ENCODE data around the gene TRABD2B. TPM values are rescaled to one million over a fixed set of nuclear protein-coding genes. Genes with fewer than 3 reads are reported as not detected.

The TRABD2B gene
- total and polyA plus RNA-seq, 2 experiments from 2014 or later, result 1.6 to 2.0 TPM

GRCh38 chr1:47792779-47793178 is 204.4 kb downstream of the TRABD2B start:
- Histone ChIP-seq H3F3A (replicated peaks; ENCODE audit: low read depth) (no peaks in the 10 kb centered on the region), H3K4me2 (no peak overlapping the region), H3K36me3 (ENCODE audit: insufficient read depth) (no peaks in the 10 kb centered on the region), H2AFZ (no peak overlapping the region), H3K4me1 (ENCODE audit: insufficient read depth) (no peaks in the 10 kb centered on the region), H3K4me3 (no peak overlapping the region), H3K79me2 (replicated peaks; ENCODE audit: insufficient read depth) (no peaks in the 10 kb centered on the region), H4K20me1 (replicated peaks; ENCODE audit: insufficient read depth) (no peaks in the 10 kb centered on the region), H3K9me2 (ENCODE audit: insufficient read depth) (no peaks in the 10 kb centered on the region), H3K27me3 (ENCODE audit: insufficient read depth) (no peaks in the 10 kb centered on the region), H3K27ac (ENCODE audit: low read depth) (no peak overlapping the region)
- H3K27me3 Mint-ChIP-seq (ENCODE audit: insufficient read depth, low read depth, poor library complexity), result peaks cover 8% of the 10 kb centered on the region
- no peaks in the 10 kb centered on the region for H3K4me1 Mint-ChIP-seq
- H3K27ac Mint-ChIP-seq, result no peak overlapping the region
- DNase-seq (ENCODE audit: low spot score) (no peak), ATAC-seq (no peak; the same call in 2 of the 3 replicates)
- no peaks in the 10 kb centered on the region for H3K36me3 Mint-ChIP-seq (ENCODE audit: low read depth)
- H3K9me3 Mint-ChIP-seq, result no peaks in the 10 kb centered on the region
- no peak overlapping the region for H3K4me3 Mint-ChIP-seq
- TF ChIP-seq EZH2 (IDR thresholded peaks at IDR 0.05; ENCODE audit: low read depth, unreplicated experiment), result no peak
- TF ChIP-seq NANOG (IDR thresholded peaks at IDR 0.05; ENCODE audit: borderline replicate concordance), result no peak
- no peak for TF ChIP-seq ZNF114 (CRISPR knock-in tag; IDR thresholded peaks at IDR 0.05)
- no peak for TF ChIP-seq ZNF331 (CRISPR knock-in tag; IDR thresholded peaks at IDR 0.05; ENCODE audit: low read depth)
- TF ChIP-seq CTCF (conservative IDR thresholded peaks at IDR 0.05; ENCODE audit: low read depth in 2 of 2), result no peak

GRCh38 chr1:47791879-47792608 is 205.1 kb downstream of the TRABD2B start:
- TF ChIP-seq STAT1 (IDR thresholded peaks at IDR 0.05; ENCODE audit: unreplicated experiment), result no peak
- no peaks in the 10 kb centered on the region for H3K79me2 ChIP-seq (replicated peaks; ENCODE audit: insufficient read depth)
- H2AFZ ChIP-seq, result no peak overlapping the region
- no peaks in the 10 kb centered on the region for H3K9me2 ChIP-seq (ENCODE audit: insufficient read depth)
- H3K4me3 Mint-ChIP-seq, result no peak overlapping the region
- H3K4me3 ChIP-seq, result no peak overlapping the region
- no peak overlapping the region for H3K27ac ChIP-seq (ENCODE audit: low read depth)
- H3K36me3 Mint-ChIP-seq (ENCODE audit: low read depth), result no peaks in the 10 kb centered on the region
- H3K36me3 ChIP-seq (ENCODE audit: insufficient read depth), result no peaks in the 10 kb centered on the region
- H3K4me1 Mint-ChIP-seq, result no peaks in the 10 kb centered on the region
- H4K20me1 ChIP-seq (replicated peaks; ENCODE audit: insufficient read depth), result no peaks in the 10 kb centered on the region
- no peaks in the 10 kb centered on the region for H3F3A ChIP-seq (replicated peaks; ENCODE audit: low read depth)
- DNase-seq (ENCODE audit: low spot score), result no peak
- no peaks in the 10 kb centered on the region for H3K27me3 ChIP-seq (ENCODE audit: insufficient read depth)
- H3K4me2 ChIP-seq, result no peak overlapping the region
- no peak overlapping the region for H3K27ac Mint-ChIP-seq
- peaks cover 8% of the 10 kb centered on the region for H3K27me3 Mint-ChIP-seq (ENCODE audit: insufficient read depth, low read depth, poor library complexity)
- no peaks in the 10 kb centered on the region for H3K9me3 Mint-ChIP-seq
- no peaks in the 10 kb centered on the region for H3K4me1 ChIP-seq (ENCODE audit: insufficient read depth)
- no peak for ATAC-seq

- peaks cover 3% of the 10 kb centered on the region for H3K27me3 Mint-ChIP-seq (ENCODE audit: insufficient read depth, low read depth, poor library complexity)
- H3K36me3 Mint-ChIP-seq (ENCODE audit: low read depth), result no peaks in the 10 kb centered on the region
- H3K9me2 ChIP-seq (ENCODE audit: insufficient read depth), result no peaks in the 10 kb centered on the region
- DNase-seq (ENCODE audit: low spot score), result no peak
- no peak overlapping the region for H3K4me2 ChIP-seq
- no peaks in the 10 kb centered on the region for H3K4me1 ChIP-seq (ENCODE audit: insufficient read depth)
- H3K4me1 Mint-ChIP-seq, result no peaks in the 10 kb centered on the region
- no peaks in the 10 kb centered on the region for H3K27me3 ChIP-seq (ENCODE audit: insufficient read depth)
- no peak overlapping the region for H3K4me3 Mint-ChIP-seq
- ATAC-seq, result no peak
- H3K4me3 ChIP-seq, result no peak overlapping the region
- H2AFZ ChIP-seq, result no peak overlapping the region
- no peaks in the 10 kb centered on the region for H3F3A ChIP-seq (replicated peaks; ENCODE audit: low read depth)
- no peaks in the 10 kb centered on the region for H3K9me3 Mint-ChIP-seq
- H3K79me2 ChIP-seq (replicated peaks; ENCODE audit: insufficient read depth), result no peaks in the 10 kb centered on the region
- H3K27ac Mint-ChIP-seq, result no peak overlapping the region
- H4K20me1 ChIP-seq (replicated peaks; ENCODE audit: insufficient read depth), result no peaks in the 10 kb centered on the region
- no peak overlapping the region for H3K27ac ChIP-seq (ENCODE audit: low read depth)
- H3K36me3 ChIP-seq (ENCODE audit: insufficient read depth), result no peaks in the 10 kb centered on the region
- no peak for TF ChIP-seq ZNF114 (CRISPR knock-in tag; IDR thresholded peaks at IDR 0.05)
- TF ChIP-seq REST (IDR thresholded peaks at IDR 0.05; ENCODE audit: unreplicated experiment), result no peak
- TF ChIP-seq CREB1 (CRISPR knock-in tag; IDR thresholded peaks at IDR 0.05; ENCODE audit: low read depth), result no peak
These were observed 208.4 kb downstream of the TRABD2B start for GRCh38 chr1:47788761-47789160.
